ENCODE data around the gene YAP1. TPM values are rescaled to one million over a fixed set of nuclear protein-coding genes. Genes with fewer than 3 reads are reported as not detected.
A peak's percentile ranks its signal among the peaks of the same experiment; 100 is the strongest.

YAP1 gene
- total RNA-seq, 1 experiment from 2014 or later = 57.5 TPM

- CTCF ChIA-PET = no interaction called here
- no TSS peak for BruUV-seq (replicated peaks)
- TF ChIP-seq CTCF (IDR thresholded peaks at IDR 0.05; ENCODE audit: unreplicated experiment) = no peak
- H3K9me3 Mint-ChIP-seq (ENCODE audit: low read depth, unreplicated experiment) = no peaks in the 10 kb centered on the region
- intact Hi-C loops (cut with micrococcal nuclease; ENCODE audit: unreplicated experiment) = no loop called here
- H3K27ac Mint-ChIP-seq (ENCODE audit: unreplicated experiment) = peak overlapping the region; percentile 52
- H3K4me1 Mint-ChIP-seq (ENCODE audit: low read depth, unreplicated experiment) = peaks cover 8% of the 10 kb centered on the region
- no peak overlapping the region for H3K4me3 Mint-ChIP-seq (ENCODE audit: low read depth, unreplicated experiment)
- H3K27me3 Mint-ChIP-seq (ENCODE audit: unreplicated experiment) = no peaks in the 10 kb centered on the region
- H3K36me3 Mint-ChIP-seq (ENCODE audit: insufficient read depth, unreplicated experiment) = no peaks in the 10 kb centered on the region
- no peak for DNase-seq
Observed at GRCh38 chr11:102138670-102139069, 28.4 kb downstream of the YAP1 start.

DNA sequence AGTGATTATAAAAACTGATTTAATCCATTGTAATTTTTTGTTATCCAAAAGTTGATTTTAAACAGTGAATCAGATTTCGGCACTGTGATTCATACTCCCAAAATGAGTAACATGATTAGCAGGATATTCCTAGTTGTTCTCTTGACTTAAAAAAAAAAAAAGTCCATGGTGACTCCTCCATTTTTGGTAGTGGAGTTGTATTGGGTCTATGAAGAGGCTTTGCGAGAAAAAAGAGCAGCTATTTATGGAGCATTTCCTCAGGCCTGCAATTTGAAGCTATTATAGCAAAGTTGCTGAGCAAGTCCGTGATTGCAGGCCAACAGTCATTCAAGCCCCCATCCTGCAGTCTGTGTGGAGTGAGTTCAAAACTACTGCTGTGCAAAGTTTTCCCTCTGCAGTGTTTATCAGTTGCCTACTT, 28.8 kb downstream of the YAP1 start:
- CTCF ChIA-PET = interaction anchor here (1.0 kb wide), 1 partner anchor 32 kb away, joined by 4 read pairs; no protein-coding TSS in a partner anchor
- H3K36me3 Mint-ChIP-seq (ENCODE audit: insufficient read depth, unreplicated experiment) = no peaks in the 10 kb centered on the region
- H3K27ac Mint-ChIP-seq (ENCODE audit: unreplicated experiment) = no peak overlapping the region
- no peak for TF ChIP-seq CTCF (IDR thresholded peaks at IDR 0.05; ENCODE audit: unreplicated experiment)
- H3K27me3 Mint-ChIP-seq (ENCODE audit: unreplicated experiment) = no peaks in the 10 kb centered on the region
- peaks cover 8% of the 10 kb centered on the region for H3K4me1 Mint-ChIP-seq (ENCODE audit: low read depth, unreplicated experiment)
- BruUV-seq (replicated peaks) = no TSS peak
- intact Hi-C loops (cut with micrococcal nuclease; ENCODE audit: unreplicated experiment) = no loop called here
- no peak overlapping the region for H3K4me3 Mint-ChIP-seq (ENCODE audit: low read depth, unreplicated experiment)
- H3K9me3 Mint-ChIP-seq (ENCODE audit: low read depth, unreplicated experiment) = no peaks in the 10 kb centered on the region
- no peak for DNase-seq

GRCh38 chr11:102142333-102142732, 32.1 kb downstream of the YAP1 start:
- Mint-ChIP-seq H3K4me1 (ENCODE audit: low read depth, unreplicated experiment) (peaks cover 32% of the 10 kb centered on the region), H3K36me3 (ENCODE audit: insufficient read depth, unreplicated experiment) (peaks cover 11% of the 10 kb centered on the region), H3K4me3 (ENCODE audit: low read depth, unreplicated experiment) (no peak overlapping the region), H3K9me3 (ENCODE audit: low read depth, unreplicated experiment) (no peaks in the 10 kb centered on the region), H3K27me3 (ENCODE audit: unreplicated experiment) (no peaks in the 10 kb centered on the region), H3K27ac (ENCODE audit: unreplicated experiment) (no peak overlapping the region)
- TF ChIP-seq CTCF (IDR thresholded peaks at IDR 0.05; ENCODE audit: unreplicated experiment) = no peak
- no TSS peak for BruUV-seq (replicated peaks)
- intact Hi-C loops (cut with micrococcal nuclease; ENCODE audit: unreplicated experiment) = no loop called here
- DNase-seq = no peak
- CTCF ChIA-PET = no interaction called here

GRCh38 chr11:102143867-102144266, 33.6 kb downstream of the YAP1 start:
- Mint-ChIP-seq H3K4me1 (ENCODE audit: low read depth, unreplicated experiment) (peaks cover 27% of the 10 kb centered on the region), H3K27ac (ENCODE audit: unreplicated experiment) (no peak overlapping the region), H3K9me3 (ENCODE audit: low read depth, unreplicated experiment) (no peaks in the 10 kb centered on the region), H3K4me3 (ENCODE audit: low read depth, unreplicated experiment) (no peak overlapping the region), H3K27me3 (ENCODE audit: unreplicated experiment) (no peaks in the 10 kb centered on the region), H3K36me3 (ENCODE audit: insufficient read depth, unreplicated experiment) (peaks cover 11% of the 10 kb centered on the region)
- intact Hi-C loops (cut with micrococcal nuclease; ENCODE audit: unreplicated experiment) = no loop called here
- TF ChIP-seq CTCF (IDR thresholded peaks at IDR 0.05; ENCODE audit: unreplicated experiment) = no peak
- CTCF ChIA-PET = interaction anchor here (0.7 kb wide), 1 partner anchor 13 kb away, joined by 3 read pairs; no protein-coding TSS in a partner anchor
- DNase-seq = no peak
- BruUV-seq (replicated peaks) = no TSS peak

All from Calu3 (cell line).